ENCODE measurements around the gene PSMC5. TPM values are rescaled to one million over a fixed set of nuclear protein-coding genes. Genes with fewer than 3 reads are reported as not detected.

The PSMC5 gene
- total and polyA plus RNA-seq, 12 donors, result 64.1 to 273 (median 135) TPM

DNA sequence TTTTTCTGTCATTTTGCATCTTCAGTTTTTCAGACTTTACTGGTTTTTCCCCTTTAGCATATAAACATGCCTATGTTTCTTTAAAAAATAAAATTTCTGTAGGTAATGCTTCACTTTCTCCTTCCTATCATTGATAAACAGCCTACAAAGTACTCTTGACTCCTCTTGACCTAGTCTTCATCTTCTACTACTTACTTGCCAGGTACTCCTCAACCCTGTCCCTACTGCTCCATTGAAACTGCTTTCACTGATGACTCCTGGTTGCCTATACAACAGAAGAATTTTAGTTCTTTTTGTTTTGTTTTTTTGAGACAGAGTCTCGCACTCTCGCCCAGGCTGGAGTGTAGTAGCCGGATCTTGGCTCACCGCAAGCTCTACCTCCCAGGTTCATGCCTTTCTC, 46.3 kb upstream of the PSMC5 start:
- WGBS, 4 donors, result 93 to 97% (median 97%) methylated on average over 4 of the region's 4 CpGs
- Histone ChIP-seq H3K27ac (peak overlapping the region in 3 of 5 donors; percentile 13 to 58 (median 29)), H3K4me3 (no peak overlapping the region), H3K4me1 (replicated peaks in 1 of 2) (peaks cover 2 to 67% of the 10 kb centered on the region in 2 donors), H3K36me3 (replicated peaks in 1 of 2) (peaks cover 0 to 13% of the 10 kb centered on the region in 2 donors), H3K27me3 (no peaks in the 10 kb centered on the region), H3K9me3 (replicated peaks in 1 of 3) (no peaks in the 10 kb centered on the region)
- intact Hi-C loops (cut with DNase I), result no loop called here
- DNase-seq, result no peak
- TF ChIP-seq POLR2A (IDR thresholded peaks at IDR 0.05), result no peak
- TF ChIP-seq, protein P1, sequence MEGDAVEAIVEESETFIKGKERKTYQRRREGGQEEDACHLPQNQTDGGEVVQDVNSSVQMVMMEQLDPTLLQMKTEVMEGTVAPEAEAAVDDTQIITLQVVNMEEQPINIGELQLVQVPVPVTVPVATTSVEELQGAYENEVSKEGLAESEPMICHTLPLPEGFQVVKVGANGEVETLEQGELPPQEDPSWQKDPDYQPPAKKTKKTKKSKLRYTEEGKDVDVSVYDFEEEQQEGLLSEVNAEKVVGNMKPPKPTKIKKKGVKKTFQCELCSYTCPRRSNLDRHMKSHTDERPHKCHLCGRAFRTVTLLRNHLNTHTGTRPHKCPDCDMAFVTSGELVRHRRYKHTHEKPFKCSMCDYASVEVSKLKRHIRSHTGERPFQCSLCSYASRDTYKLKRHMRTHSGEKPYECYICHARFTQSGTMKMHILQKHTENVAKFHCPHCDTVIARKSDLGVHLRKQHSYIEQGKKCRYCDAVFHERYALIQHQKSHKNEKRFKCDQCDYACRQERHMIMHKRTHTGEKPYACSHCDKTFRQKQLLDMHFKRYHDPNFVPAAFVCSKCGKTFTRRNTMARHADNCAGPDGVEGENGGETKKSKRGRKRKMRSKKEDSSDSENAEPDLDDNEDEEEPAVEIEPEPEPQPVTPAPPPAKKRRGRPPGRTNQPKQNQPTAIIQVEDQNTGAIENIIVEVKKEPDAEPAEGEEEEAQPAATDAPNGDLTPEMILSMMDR (IDR thresholded peaks at IDR 0.05), result no peak

GRCh38 chr17:63783522-63783921, 43.7 kb upstream of the PSMC5 start:
- Histone ChIP-seq H3K4me1 (replicated peaks in 1 of 2) (peaks cover 0 to 60% of the 10 kb centered on the region in 2 donors), H3K27me3 (no peaks in the 10 kb centered on the region), H3K27ac (no peak overlapping the region), H3K9me3 (replicated peaks in 1 of 3) (no peaks in the 10 kb centered on the region), H3K4me3 (no peak overlapping the region), H3K36me3 (replicated peaks in 1 of 2) (peaks cover 0 to 20% of the 10 kb centered on the region in 2 donors)
- WGBS, 4 donors, result 75 to 92% (median 83%) methylated on average over 6 of the region's 6 CpGs
- TF ChIP-seq POLR2A (IDR thresholded peaks at IDR 0.05), result no peak
- TF ChIP-seq, protein P1 (IDR thresholded peaks at IDR 0.05), result no peak
- intact Hi-C loops (cut with DNase I), result no loop called here
- DNase-seq, result no peak

GRCh38 chr17:63785556-63785955, 41.7 kb upstream of the PSMC5 start:
- Histone ChIP-seq H3K4me1 (replicated peaks in 1 of 2) (peaks cover 0 to 48% of the 10 kb centered on the region in 2 donors), H3K4me3 (no peak overlapping the region), H3K9me3 (replicated peaks in 1 of 3) (no peaks in the 10 kb centered on the region), H3K27ac (peak overlapping the region in 1 of 5 donors; percentile 31), H3K36me3 (replicated peaks in 1 of 2) (peaks cover 0 to 35% of the 10 kb centered on the region in 2 donors), H3K27me3 (no peaks in the 10 kb centered on the region)
- no peak for DNase-seq
- WGBS, 4 donors, result 74 to 95% (median 90%) methylated on average over 1 of the region's 1 CpG
- intact Hi-C loops (cut with DNase I), result no loop called here
- TF ChIP-seq, protein P1 (IDR thresholded peaks at IDR 0.05), result no peak
- TF ChIP-seq POLR2A (IDR thresholded peaks at IDR 0.05), result no peak

DNA sequence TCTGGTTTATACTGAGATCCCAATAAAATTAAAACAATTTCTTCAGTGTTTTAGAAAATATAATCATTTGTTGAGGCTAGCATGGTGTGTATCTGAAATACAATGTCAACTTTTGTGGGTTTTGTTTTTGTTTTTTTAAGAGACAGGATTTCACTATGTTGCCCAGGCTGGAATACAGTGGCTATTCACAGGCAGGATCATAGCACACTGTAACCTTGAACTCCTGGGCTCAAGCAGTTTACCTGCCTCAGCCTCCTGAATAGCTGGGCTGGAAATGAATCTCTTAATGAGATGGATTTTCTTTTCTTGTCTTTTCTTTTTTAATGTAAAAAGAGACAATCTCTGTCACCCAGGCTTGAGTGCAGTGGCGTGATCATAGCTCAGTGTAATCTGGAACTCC, 41.1 kb upstream of the PSMC5 start:
- H3K27me3 ChIP-seq, result no peaks in the 10 kb centered on the region
- H3K36me3 ChIP-seq (replicated peaks in 1 of 2), result peaks cover 0 to 38% of the 10 kb centered on the region in 2 donors
- peaks cover 0 to 42% of the 10 kb centered on the region in 2 donors for H3K4me1 ChIP-seq (replicated peaks in 1 of 2)
- H3K27ac ChIP-seq, result no peak overlapping the region
- TF ChIP-seq, protein P1 (IDR thresholded peaks at IDR 0.05), result no peak
- no peak for TF ChIP-seq POLR2A (IDR thresholded peaks at IDR 0.05)
- no peak for DNase-seq
- H3K4me3 ChIP-seq, result no peak overlapping the region
- 95 to 100% (median 98%) methylated on average over 1 of the region's 1 CpG for WGBS, 4 donors
- H3K9me3 ChIP-seq (replicated peaks in 1 of 3), result no peaks in the 10 kb centered on the region
- intact Hi-C loops (cut with DNase I), result no loop called here

Data from adrenal gland (tissue), 12 donors.